Central memory CD4-positive, alpha-beta T cell (primary cell): ENCODE measurements around the gene GCGR.

ENCODE experiments used
- DNase-seq: peaks from one replicate; pipeline ENCODE4 v3.0.0; 2022
- total RNA-seq, 3 experiments: gene quantifications; one replicate each; lab custom pipeline; 2026; lab: John Stamatoyannopoulos, UW

The GCGR gene
- 0 reads per million in 3 experiments for total RNA-seq

DNA sequence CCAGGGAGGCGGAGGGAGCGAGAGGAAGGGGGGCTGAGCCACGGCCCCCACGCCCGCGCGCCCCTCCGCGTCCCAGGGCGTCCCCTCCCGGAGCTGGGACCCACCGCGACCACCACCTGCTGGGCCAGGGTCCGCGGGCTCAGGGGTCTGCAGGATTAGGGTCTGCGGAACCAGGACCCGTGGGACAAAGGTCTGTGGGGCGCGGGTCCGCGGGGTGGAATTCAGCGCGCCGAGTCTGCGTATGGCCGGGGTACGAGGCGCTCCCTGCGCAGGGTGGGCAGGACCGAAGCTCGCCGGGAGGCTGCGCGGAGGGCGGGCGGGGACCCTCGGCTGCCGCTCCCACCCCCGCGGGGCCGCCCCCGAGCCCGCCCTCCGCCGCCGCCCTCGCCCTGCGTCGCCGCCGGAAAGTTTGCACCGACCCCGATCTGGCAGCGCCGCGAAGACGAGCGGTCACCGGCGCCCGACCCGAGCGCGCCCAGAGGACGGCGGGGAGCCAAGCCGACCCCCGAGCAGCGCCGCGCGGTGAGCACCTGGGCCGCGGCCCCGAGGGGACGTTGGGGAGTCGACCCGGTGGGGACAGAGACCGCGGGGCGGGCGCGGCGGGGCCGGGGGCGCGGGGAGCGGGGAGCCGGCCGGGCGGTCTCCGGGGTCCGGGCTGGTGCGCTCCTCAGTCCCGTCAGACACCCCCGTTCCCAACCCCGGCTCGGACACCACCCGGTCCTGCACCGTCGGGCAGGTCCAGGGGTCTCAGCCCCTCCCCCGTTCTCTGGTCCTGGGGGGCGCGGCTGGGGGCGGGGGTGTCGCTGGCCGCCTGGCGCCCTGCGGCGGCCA lies at the start of gene GCGR:
Gene GCGR (plus strand): TSS at position 423 of the 831 bp plus-strand sequence. CDS start 4,869 bp downstream, outside the sequence.
- no peak for DNase-seq

DNA sequence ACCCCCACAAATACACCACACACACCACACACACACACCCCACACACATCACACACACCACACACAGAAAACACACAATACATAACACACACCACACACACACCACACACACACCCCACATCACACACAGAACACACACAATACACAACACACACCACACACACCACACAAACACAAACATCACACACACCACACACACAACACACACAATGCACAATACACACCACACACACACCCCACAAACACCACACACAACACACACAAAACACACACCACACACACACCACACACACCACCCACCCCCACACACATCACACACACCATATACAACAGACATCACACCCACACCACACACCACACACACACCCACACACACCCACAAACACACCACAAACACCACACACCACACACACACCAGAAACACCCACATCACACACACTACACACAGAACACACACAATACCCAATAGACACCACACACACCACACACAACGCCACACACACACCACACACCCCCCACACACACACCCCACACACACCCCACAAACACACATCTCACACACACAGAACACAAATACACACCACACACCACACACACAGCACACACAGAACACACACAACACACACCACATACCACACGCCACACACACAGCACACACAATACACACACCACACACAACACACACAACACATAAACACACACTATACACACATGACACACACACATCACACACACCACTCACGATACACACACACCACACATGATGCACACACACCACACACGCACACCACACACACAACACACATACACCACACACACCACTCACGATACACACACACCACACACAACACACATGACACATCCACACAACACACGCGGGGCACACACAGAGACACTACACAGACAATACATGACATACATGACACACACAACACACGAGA lies 11.0 kb upstream of the GCGR start:
- no peak for DNase-seq

GRCh38 chr17:81794074-81794476 lies 9.9 kb upstream of the GCGR start:
- DNase-seq, result no peak

GRCh38 chr17:81794509-81794908 lies 9.4 kb upstream of the GCGR start:
- no peak for DNase-seq

GRCh38 chr17:81801327-81801726 lies 2.6 kb upstream of the GCGR start:
- no peak for DNase-seq

DNA sequence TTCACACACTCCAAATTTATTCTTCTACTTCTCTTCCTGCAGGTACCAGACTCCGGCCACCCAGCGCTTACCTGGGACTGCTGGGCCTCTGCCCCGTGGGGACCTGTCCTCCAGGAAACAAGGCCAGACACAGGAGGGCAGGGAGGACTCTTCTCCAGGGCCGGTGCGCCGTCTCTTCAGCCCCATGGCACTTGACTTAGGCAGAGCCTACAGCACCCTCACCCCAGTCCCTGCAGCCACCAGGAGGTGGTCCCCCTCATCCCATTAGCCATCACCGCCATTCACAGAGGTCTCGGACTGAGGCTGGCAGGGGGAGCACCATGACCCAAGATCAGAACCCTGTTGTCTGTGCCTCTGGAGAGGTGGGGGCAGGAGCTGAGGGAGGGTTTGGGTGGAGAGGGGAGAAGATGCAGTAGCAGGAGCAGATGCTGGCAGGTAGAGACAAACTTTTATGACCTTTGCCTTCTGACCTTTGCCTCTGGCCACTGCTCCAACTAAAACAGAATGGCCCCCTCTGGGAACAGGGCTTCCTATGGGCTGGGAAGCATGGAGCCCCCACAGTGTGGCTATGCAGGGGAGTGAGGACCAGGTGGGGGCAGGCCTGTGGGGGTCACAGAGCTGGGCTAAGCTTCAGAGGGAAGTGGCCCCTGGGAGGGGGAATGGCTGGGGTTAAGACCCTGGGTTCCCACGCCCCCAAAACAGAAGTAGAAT lies 1.7 kb upstream of the GCGR start:
- DNase-seq, result no peak

DNA sequence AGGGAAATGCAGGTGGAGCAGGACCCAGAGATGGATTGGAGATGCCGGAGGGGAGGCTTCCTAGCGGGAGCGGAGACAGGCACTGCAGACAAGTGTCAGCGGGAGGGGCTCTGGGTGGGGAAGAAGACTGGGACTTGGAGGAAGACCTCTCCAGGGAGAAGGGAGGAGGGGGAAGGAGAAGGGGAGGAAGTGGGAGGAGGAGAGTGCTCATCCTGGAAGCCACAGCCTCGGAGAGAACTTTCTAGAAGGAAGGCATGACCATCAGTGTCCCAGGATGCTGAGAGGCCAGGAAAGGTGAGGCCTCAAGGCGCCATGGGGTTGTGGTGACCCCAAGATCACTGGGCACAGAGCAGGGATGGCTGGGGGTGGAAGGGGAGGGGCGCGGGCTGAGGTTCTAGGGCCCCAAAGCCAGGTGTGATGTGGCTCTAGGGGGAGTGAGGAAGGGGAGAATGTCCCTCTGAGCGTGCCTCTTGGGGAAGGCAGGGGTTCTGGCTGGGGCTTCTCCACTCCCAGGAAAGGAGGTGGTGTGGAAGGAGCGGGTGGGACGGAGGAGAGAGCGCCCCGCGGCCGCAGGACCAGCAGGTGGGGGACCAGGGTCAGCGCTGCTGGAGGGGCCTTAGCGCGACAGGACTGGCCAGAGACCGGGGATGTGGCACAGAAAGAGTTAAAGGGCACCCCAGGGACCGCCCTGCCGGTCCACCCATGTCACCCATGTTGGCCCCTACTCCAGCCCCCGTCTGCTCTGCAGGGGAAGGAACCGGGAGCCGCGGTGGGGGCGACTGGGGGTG lies 900 bp upstream of the GCGR start:
- DNase-seq, result no peak

- no peak for DNase-seq
Observed at GRCh38 chr17:81804559-81805399, 829 bp downstream of the GCGR start.

DNA sequence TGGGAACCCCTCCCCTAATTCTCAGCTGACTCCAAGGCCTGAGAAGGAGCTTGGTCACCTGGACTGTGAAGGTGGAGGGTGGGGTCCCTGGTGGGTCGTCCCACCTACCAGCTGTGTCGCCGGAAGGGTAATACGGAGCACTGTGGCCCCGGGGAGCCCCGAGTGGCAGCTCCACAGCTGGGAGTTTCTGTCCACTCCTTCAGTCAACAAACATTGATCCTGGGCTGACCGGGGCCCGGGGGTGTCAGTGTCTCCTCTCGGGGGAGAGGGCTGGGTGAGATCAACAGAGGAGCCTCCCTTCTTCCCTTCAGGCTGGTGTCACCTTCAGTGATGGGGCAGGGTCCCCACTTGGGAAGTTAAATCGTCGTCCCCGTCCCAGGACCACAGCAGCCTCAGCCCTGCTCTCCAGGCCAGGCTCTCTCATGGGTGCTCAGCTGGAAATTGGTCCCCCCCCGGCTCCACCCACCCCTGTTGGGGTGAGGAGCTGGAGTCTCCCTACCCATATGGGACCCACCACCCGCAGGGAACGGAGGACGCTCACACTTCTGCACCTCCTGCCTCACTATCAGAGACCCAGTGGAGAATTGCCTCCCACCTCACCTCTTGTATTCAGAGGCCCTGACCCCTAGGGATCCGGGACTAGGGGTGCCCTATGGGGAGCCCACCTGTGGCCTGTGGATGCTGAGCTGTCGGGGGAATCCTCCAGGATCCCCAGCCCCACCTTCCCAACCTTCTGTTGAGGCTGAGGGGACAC lies 1.9 kb downstream of the GCGR start:
- no peak for DNase-seq

DNA sequence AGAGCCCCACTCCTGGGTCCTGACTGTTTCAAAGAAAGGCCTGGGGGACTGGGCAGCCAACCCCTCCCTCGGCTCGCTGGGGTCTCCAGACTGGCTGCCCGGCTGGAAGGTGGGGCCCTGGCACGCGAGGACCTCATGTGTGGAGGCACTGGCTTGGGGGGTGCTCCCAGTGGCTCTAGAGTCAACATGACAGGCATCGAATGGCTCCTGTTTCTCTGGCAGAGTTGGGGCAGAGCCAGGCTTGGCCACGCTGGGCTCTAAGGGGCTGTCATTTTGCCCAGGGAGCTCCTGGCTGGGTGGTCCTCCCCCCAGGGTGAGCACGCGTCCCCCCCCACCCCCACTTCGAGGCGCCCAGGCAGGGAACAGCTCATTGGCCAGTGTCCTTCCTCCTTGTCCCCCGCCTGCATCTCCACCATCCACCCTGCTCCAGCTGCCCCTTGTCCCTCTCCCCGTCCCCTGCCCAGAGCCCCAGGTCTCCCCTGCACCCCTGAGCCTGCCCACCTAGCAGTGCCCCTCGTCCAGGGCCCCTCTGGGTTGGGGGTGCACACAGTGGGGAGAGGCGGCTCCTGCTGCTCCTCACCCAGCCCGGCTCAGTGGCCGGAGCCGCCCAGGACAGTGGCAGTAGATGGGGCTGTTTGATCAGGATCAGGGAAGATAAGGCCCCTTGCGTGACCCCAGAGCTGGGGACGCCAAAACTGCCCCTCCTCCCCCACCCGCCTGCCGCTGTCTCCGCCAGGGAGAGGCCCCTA lies 2.7 kb downstream of the GCGR start:
- DNase-seq, result no peak

GRCh38 chr17:81807210-81807719 lies 3.3 kb downstream of the GCGR start:
- DNase-seq, result no peak

GRCh38 chr17:81807839-81808238 lies 3.9 kb downstream of the GCGR start:
- no peak for DNase-seq

GRCh38 chr17:81808778-81809555 lies 5.0 kb downstream of the GCGR start:
- DNase-seq, result no peak

DNA sequence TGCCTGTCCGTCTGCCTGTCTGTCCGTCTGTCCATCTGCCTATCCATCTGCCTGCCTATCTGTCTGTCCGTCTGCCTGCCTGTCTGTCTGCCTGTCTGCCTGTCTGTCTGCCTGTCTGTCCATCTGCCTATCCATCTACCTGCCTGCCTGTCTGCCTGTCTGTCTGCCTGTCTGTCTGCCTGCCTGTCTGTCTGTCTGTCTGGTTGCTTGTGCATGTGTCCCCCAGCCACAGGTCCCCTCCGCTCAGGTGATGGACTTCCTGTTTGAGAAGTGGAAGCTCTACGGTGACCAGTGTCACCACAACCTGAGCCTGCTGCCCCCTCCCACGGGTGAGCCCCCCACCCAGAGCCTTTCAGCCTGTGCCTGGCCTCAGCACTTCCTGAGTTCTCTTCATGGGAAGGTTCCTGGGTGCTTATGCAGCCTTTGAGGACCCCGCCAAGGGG lies 5.6 kb downstream of the GCGR start:
- DNase-seq, result no peak

DNA sequence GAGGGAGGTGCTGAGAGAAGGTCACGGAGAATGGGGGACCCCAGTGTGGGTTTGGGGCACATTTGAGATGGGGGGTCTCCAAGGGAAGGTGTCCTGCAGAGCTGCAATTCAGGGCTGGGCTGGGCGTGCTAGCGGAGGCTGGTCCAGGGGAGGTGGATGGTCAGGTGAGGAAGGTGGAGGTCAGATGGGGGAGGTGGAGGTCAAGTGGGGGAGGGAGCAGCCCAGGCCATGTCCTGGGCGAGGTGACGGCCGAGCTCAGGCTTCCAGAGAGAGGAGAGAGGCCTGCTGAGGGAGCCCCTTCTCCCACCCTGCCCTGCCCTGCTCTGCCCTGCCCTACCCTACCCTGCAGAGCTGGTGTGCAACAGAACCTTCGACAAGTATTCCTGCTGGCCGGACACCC lies 6.5 kb downstream of the GCGR start:
- no peak for DNase-seq

DNA sequence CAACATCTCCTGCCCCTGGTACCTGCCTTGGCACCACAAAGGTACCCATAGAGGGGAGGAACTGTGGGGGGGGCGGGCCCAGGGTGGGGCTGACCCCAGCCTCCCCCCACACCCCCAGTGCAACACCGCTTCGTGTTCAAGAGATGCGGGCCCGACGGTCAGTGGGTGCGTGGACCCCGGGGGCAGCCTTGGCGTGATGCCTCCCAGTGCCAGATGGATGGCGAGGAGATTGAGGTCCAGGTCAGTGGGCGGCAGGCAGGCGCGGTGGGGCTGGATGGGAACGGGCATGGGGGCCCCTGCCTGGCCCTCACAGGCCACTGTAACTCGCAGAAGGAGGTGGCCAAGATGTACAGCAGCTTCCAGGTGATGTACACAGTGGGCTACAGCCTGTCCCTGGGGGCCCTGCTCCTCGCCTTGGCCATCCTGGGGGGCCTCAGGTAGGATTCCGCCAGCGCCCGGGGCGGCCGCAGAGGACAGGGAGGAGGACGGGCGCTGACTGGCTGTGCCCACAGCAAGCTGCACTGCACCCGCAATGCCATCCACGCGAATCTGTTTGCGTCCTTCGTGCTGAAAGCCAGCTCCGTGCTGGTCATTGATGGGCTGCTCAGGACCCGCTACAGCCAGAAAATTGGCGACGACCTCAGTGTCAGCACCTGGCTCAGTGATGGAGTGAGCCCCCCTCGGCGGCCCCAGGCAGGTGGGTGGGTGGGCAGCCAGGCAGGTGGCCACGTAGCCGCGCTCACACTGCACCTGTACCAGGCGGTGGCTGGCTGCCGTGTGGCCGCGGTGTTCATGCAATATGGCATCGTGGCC lies 7.1 kb downstream of the GCGR start:
- no peak for DNase-seq

- no peak for DNase-seq
Observed at GRCh38 chr17:81811705-81812570, 8.0 kb downstream of the GCGR start.
